Right cardiac atrium (tissue), 5 donors: ENCODE measurements around the gene OTUD6A. TPM values are rescaled to one million over a fixed set of nuclear protein-coding genes. Genes with fewer than 3 reads are reported as not detected.

Source experiments
- ATAC-seq, 2 donors: fragments of 200-7000 bp; cut with Tn5 transposase; one replicate each; pipeline versions ENCODE4 v1.8.0 to v1.9.1; 2020; ENCODE audit warnings: moderate library complexity in 2 of 2, mild to moderate bottlenecking in 1 of 2
- DNase-seq, 3 donors: peaks; one replicate each; pipeline ENCODE4 v3.0.0-alpha.2; 2020
- H3K27ac ChIP-seq: one replicate; pipeline ENCODE4 v1.5.1; 2013; ENCODE audit warnings: mild to moderate bottlenecking, low read length, control low read depth, moderate library complexity
- H3K27me3 ChIP-seq: one replicate; pipeline ENCODE4 v1.6.1; 2013; ENCODE audit not compliant: control insufficient read depth, insufficient read depth
- H3K4me1 ChIP-seq: one replicate; pipeline ENCODE4 v1.6.1; 2013; ENCODE audit warnings: low read length; ENCODE audit not compliant: control insufficient read depth, insufficient read depth
- H3K4me3 ChIP-seq: one replicate; pipeline ENCODE4 v1.5.1; 2013; ENCODE audit warnings: low read length, control low read depth
- H3K9me3 ChIP-seq: one replicate; pipeline ENCODE4 v1.6.1; 2013; ENCODE audit warnings: low read length; ENCODE audit not compliant: control insufficient read depth
- WGBS: extraction: QIAGEN DNeasy Blood & Tissue Kit; methylation state at CpG from one replicate; pipeline ENCODE4 v1.1.7; 2013; 5-methylcytosine and 5-hydroxymethylcytosine counted together
- intact Hi-C, 4 donors: fragments of 100-400 bp; cut with DNase I; formaldehyde crosslinking; loops; one replicate each; pipeline versions ENCODE4 v1.11.0 to v1.14.0; 2022 to 2023
- polyA plus RNA-seq: library from polyadenylated mRNA; stranded (reverse); fragments of 200-250 nt; gene quantifications from one replicate; pipeline ENCODE4 v1.2.3, GENCODE V29; 2013
- total RNA-seq, 4 donors: library from RNA; stranded (reverse); fragmentation: NEBNext Ultra II Directional; extraction: Animal tissue kit (Norgen Biotek cat#: 25700); gene quantifications; one replicate each; pipeline ENCODE4 v1.2.1, GENCODE V29; 2021
- donor health status: healthy with polysubstance abuse.
- donor health status: DM: no; HTN: yes; CAD: no.
- donor health status: DM: no; HTN: no; CAD: no.
- donor health status: DM: no; HTN: yes; CAD: no; lungs with severe emphysema.
- donor health status: DM: yes; HTN: yes; CAD: no.

The OTUD6A gene
- total and polyA plus RNA-seq, 5 donors: not detected

DNA sequence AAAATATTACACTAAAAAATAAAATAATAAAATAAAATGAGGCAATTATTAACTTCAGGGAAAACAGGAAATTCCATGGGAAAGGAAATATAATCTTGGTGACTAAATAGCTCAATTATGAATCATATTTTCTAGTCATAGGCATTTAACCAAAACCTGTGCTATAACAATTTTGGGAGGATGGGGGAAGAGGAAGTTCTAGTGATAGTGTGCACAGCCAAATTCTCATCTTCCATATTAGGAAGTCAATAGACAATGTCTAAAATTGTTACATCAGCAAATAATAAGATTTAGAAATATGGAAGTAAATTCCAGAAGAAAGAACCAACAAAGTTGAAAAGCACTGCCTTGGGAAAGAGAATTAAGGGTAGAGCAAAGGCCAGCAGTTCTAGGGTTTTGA lies 15.3 kb upstream of the OTUD6A start:
- Histone ChIP-seq H3K9me3 (no peaks in the 10 kb centered on the region), H3K27me3 (no peaks in the 10 kb centered on the region), H3K4me1 (peaks cover 4% of the 10 kb centered on the region), H3K27ac (no peak overlapping the region), H3K4me3 (no peak overlapping the region)
- ATAC-seq (no peak), DNase-seq (no peak)
- intact Hi-C loops: no loop called here

DNA sequence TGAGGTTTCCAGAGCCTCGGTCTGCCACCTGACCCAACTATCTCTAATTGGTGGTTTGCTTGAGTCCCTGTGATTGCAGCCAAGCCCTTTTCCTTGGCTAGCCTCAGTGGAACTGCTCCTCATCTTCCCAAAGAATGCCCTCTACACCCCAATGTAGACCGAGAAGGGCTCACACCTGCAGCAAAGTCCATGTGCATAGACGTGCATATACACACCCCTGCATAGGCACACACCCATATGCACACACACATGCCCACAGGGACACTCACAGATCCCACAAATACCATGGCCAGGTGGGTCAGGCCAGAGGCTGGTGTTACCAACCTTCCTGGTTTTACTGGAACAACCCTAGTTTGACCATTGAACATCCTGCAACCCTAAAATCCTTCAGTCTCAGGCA lies 12.9 kb upstream of the OTUD6A start:
- 90% methylated on average over 3 of the region's 3 CpGs for WGBS
- Histone ChIP-seq H3K27me3 (no peaks in the 10 kb centered on the region), H3K9me3 (no peaks in the 10 kb centered on the region)

DNA sequence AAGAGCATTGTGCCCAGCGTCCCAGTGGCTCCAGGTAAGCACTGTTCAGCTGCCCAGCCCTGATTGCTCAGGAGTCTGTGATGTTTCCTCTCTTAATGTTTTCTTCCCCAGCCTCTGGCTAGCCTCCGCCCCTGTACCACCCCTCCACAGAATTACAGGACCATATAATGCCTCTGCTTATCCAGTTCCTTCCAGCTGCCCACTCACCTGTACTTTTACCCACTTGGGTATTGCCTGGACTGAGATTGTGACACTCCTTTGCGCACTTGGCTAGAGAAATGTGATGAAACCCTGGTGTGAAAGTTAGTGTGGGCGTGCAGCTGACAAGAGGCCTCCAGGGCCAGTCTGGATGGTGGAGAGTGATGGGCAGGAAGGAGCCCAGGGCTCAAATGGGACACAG lies 12.3 kb upstream of the OTUD6A start, which contains the start of gene AWAT2:
Gene AWAT2 (minus strand): TSS at position 14 of the 400 bp plus-strand sequence. CDS start 6 bp downstream, at position 8.
- H3K27me3 ChIP-seq: no peaks in the 10 kb centered on the region
- WGBS: 87% methylated on average over 4 of the region's 4 CpGs
- H3K4me1 ChIP-seq: no peaks in the 10 kb centered on the region
- intact Hi-C loops: no loop called here
- no peak within 1 kb of the TSS for H3K4me3 ChIP-seq
- no peaks in the 10 kb centered on the region for H3K9me3 ChIP-seq
- no peak for ATAC-seq
- no peak within 1 kb of the TSS for H3K27ac ChIP-seq
- no peak for DNase-seq

More for the DNA sequence above, 12.9 kb upstream of the OTUD6A start:
- intact Hi-C loops: no loop called here
- Histone ChIP-seq H3K4me3 (no peak overlapping the region), H3K27ac (no peak overlapping the region), H3K4me1 (peaks cover 1% of the 10 kb centered on the region)
- no peak for ATAC-seq
- DNase-seq: no peak

DNA sequence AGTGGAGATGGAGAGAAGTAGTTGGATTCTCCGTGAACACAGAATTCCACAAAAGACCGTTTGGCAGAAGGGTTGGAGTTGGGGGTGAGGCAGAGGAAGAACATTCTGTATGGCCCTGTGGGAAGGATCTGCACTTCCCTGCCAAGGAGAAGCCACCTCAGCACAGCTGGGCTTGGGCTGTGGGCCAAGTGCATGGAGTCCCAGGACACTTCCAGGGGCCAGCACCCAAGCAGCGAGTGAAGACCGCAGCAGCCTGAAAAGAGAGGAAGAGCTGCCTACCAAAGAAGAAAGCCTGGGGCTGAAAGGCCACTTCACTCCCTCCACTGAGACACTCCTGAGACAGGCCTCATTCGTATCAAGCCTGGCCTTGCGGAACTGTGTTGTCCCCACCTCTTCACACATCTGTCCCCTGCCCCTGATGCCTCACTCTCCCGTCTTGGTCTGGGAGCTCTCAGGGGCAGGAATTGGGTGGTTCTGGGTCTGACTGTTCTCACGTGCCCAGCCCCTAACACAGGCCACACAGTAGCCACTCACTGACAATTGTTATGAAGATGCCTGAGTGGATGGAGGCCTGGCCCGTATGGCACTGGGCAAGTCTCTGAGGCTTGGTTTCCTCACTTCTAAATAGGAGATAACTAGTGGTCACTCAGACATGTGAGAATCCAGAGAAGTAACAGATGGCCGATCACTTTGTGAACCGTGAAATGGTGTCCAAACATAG lies 9.2 kb upstream of the OTUD6A start:
- Histone ChIP-seq H3K27me3 (no peaks in the 10 kb centered on the region), H3K9me3 (no peaks in the 10 kb centered on the region), H3K27ac (no peak overlapping the region), H3K4me1 (no peaks in the 10 kb centered on the region), H3K4me3 (no peak overlapping the region)
- ATAC-seq (no peak), DNase-seq (peak in 2 of 3 donors; percentile 46 to 60)
- intact Hi-C loops: no loop called here
- 63% methylated on average over 11 of the region's 11 CpGs for WGBS

DNA sequence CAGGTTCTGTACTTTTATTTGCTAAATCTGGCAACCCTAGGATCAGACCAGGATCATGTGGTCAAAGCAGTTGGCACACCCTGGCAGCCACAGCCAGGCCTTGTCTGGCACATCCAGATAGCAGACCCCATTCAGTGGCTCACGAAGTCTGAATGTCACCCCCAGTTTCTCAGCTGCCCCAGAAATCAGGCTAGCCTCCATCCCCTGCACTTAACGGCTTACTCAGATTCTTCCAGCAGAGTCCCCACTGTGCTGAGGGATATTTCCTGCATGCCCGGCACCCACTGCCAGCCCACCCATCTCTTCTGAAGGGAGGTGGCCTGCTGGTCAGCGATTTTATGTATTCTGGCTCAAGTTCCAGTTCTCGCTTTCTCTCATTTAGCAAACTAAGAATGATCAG lies 7.9 kb upstream of the OTUD6A start:
- H3K27me3 ChIP-seq: no peaks in the 10 kb centered on the region
- ATAC-seq: no peak
- DNase-seq: no peak
- intact Hi-C loops: no loop called here
- 95% methylated on average over 5 of the region's 5 CpGs for WGBS
- no peaks in the 10 kb centered on the region for H3K9me3 ChIP-seq
- H3K4me3 ChIP-seq: no peak overlapping the region
- H3K4me1 ChIP-seq: no peaks in the 10 kb centered on the region
- H3K27ac ChIP-seq: no peak overlapping the region

DNA sequence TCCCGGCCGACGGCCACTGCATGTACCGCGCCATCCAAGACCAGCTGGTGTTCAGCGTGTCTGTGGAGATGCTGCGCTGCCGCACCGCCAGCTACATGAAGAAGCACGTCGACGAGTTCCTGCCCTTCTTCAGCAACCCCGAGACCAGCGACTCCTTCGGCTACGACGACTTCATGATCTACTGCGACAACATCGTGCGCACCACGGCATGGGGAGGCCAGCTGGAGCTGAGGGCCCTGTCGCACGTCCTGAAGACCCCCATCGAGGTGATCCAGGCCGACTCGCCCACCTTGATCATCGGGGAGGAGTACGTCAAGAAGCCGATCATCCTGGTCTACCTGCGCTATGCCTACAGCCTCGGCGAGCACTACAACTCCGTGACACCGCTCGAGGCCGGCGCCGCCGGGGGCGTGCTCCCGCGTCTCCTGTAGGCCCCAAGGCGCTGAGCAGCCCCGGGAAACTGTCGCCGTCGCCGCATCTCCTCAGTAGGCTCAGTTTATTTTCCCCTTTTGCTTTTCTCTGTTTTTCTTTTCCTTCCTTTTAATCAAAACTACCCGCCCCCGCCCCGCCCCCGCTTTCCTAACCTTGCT lies 799 bp downstream of the OTUD6A start:
- H3K27ac ChIP-seq: no peak overlapping the region
- no peaks in the 10 kb centered on the region for H3K9me3 ChIP-seq
- 97% methylated on average over 52 of the region's 52 CpGs for WGBS
- DNase-seq: no peak
- intact Hi-C loops: no loop called here
- H3K27me3 ChIP-seq: no peaks in the 10 kb centered on the region
- H3K4me1 ChIP-seq: no peaks in the 10 kb centered on the region
- no peak overlapping the region for H3K4me3 ChIP-seq
- ATAC-seq: no peak

DNA sequence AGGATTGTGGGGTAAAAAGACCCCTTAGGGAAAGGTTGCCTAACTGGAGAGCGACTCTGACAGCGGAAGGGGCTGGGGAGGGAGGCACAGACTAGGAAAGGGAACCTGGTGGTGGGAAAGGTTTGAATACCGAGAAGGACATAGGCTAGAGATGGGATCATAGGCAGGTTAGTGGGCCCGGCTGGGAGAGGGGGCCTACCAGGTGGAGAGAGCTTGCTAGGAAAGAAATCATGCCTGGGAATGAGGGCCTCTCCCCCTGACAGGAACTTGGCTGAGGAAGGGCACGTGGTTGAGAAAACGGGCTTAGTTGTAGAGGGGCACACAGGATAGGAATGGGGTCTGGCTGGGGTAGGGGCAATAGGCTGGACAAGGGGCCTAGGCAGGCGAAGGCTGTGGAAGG lies 4.4 kb downstream of the OTUD6A start:
- no peak overlapping the region for H3K4me3 ChIP-seq
- H3K27ac ChIP-seq: no peak overlapping the region
- intact Hi-C loops: no loop called here
- H3K27me3 ChIP-seq: no peaks in the 10 kb centered on the region
- ATAC-seq: no peak
- DNase-seq: no peak
- no peaks in the 10 kb centered on the region for H3K9me3 ChIP-seq
- H3K4me1 ChIP-seq: no peaks in the 10 kb centered on the region
- WGBS: 95% methylated on average over 7 of the region's 7 CpGs

DNA sequence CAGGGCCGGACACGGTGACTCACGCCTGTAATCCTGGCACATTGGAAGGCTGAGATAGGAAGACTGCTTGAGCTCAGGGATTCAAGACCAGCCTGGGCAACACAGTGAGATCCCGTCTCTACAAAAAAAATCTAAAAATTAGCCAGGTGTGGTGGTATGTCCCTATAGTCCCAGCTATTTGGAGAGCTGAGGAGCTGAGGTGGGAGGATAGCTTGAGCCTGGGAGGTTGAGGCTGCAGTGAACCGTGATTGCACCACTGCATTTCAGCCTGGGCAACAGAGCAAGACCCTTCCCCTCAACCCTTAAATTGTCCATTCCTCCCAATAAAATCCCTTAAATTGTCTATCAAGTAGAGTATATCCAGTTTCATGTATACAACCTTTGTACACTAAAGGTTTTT lies 17.0 kb downstream of the OTUD6A start:
- Histone ChIP-seq H3K27me3 (no peaks in the 10 kb centered on the region), H3K27ac (no peak overlapping the region), H3K4me1 (no peaks in the 10 kb centered on the region), H3K9me3 (no peaks in the 10 kb centered on the region), H3K4me3 (no peak overlapping the region)
- intact Hi-C loops: no loop called here
- WGBS: 91% methylated on average over 5 of the region's 5 CpGs
- ATAC-seq (no peak), DNase-seq (no peak)

DNA sequence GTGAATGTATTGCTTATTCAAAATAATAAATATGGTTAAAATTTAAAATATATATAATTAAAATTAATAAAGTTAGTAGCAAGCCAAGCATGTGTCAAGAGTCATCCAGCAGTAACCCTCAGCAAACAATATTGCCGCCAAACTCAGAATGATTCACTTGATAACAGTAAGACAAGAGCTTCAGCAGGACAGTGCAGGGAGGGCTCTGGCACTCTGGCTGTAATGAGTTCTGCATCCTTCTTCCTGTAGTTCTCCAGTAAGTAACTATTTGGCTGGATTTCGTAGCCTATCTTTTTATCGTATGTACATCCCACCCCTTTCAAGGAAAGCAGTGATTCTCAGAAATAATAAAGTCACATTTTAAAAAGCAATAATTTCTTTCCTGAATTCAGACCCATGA lies 17.6 kb downstream of the OTUD6A start:
- H3K27ac ChIP-seq: no peak overlapping the region
- DNase-seq: no peak
- ATAC-seq: no peak
- 34% methylated on average over 3 of the region's 3 CpGs for WGBS
- intact Hi-C loops: no loop called here
- no peaks in the 10 kb centered on the region for H3K9me3 ChIP-seq
- H3K4me3 ChIP-seq: no peak overlapping the region
- H3K4me1 ChIP-seq: no peaks in the 10 kb centered on the region
- no peaks in the 10 kb centered on the region for H3K27me3 ChIP-seq

DNA sequence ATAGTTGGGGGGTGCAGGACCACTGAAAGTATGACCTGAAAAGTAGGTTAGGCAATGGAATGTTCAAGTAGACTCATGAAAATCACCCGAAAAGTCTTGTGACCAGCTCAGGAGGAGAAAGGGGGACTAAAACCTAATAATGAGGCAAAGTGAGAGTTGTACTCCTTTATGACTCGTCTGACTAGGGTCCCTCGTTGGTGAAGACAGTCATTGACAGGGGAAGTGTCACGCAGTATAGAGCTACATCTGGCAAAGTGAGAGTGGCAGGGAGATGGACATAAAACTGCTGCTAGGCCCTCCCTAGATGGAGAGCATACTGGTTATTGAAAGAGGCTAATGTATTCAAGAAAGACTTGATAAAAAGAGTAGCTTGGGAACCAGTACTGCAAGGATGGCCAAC lies 20.5 kb downstream of the OTUD6A start:
- H3K27ac ChIP-seq: no peak overlapping the region
- H3K27me3 ChIP-seq: no peaks in the 10 kb centered on the region
- intact Hi-C loops: no loop called here
- ATAC-seq: no peak
- H3K4me3 ChIP-seq: no peak overlapping the region
- no peaks in the 10 kb centered on the region for H3K9me3 ChIP-seq
- DNase-seq: no peak
- WGBS: 69% methylated on average over 4 of the region's 4 CpGs
- peaks cover under 1% of the 10 kb centered on the region for H3K4me1 ChIP-seq

DNA sequence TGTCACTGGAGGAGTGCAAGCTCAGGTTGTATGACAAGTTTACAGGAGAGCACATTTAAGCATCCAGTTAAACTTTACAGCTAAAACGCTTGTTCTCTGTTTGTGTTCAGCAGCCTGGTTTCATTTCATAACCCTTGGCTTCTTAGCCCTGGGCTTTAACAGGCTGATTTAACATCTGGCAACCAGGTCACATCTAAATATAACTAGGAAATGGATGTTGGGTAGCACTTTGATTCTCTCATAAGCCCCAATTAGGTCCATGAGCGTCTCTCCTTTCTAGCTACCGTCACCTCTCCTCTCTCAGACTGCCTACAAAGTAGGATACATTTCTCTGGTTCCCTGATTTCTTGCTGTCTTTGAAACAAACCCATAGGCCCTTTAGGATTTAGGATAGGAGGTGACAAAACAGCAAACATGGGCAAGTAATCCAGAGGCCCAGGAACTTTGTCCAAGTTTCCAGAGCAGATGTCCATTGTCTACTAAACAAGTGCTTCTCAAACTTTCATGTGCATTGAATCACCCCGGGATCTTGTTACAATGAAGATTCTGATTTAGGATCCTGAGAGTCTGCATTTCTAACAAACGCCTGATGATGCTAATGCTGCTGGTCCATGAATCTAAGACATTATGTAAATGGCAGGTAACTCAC lies 22.5 kb downstream of the OTUD6A start:
- Histone ChIP-seq H3K27me3 (no peaks in the 10 kb centered on the region), H3K4me3 (no peak overlapping the region), H3K27ac (no peak overlapping the region), H3K9me3 (no peaks in the 10 kb centered on the region), H3K4me1 (peaks cover 6% of the 10 kb centered on the region)
- intact Hi-C loops: no loop called here
- DNase-seq (no peak), ATAC-seq (no peak)
- 72% methylated on average over 5 of the region's 5 CpGs for WGBS
